GM20000 (cell line): ENCODE data around the gene PMEPA1.

Experiments used
- DNase-seq: peaks from one replicate; pipeline ENCODE4 v3.0.0; 2012; ENCODE audit warnings: low spot score
- TF ChIP-seq, protein P1 (sequence below): IDR thresholded peaks from 2 replicates; pipeline ENCODE4 v1.5.1; 2012; ENCODE audit warnings: mild to moderate bottlenecking, control low read depth; ENCODE audit errors: extremely low read depth, missing control alignments

Gene PMEPA1

DNA sequence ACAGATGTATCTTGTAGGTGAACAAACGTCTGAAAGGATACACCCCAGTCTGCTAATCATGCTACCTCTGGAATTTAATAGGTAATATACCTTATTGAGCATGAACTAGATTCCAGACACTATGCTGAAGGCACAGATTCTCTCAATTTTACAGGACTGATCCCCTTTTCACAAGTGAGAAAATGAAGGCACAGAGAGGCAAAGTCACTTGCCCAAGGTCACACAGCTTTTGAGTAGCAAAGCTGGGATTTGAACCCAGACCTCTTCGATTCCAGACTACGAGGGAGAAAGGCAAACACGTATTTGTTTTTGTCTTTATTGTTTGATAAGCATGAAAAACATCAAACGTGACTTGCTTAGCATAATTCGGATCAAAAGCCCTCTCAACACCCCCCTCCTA lies 34.4 kb upstream of the PMEPA1 start:
- no peak for DNase-seq
- TF ChIP-seq, protein P1, sequence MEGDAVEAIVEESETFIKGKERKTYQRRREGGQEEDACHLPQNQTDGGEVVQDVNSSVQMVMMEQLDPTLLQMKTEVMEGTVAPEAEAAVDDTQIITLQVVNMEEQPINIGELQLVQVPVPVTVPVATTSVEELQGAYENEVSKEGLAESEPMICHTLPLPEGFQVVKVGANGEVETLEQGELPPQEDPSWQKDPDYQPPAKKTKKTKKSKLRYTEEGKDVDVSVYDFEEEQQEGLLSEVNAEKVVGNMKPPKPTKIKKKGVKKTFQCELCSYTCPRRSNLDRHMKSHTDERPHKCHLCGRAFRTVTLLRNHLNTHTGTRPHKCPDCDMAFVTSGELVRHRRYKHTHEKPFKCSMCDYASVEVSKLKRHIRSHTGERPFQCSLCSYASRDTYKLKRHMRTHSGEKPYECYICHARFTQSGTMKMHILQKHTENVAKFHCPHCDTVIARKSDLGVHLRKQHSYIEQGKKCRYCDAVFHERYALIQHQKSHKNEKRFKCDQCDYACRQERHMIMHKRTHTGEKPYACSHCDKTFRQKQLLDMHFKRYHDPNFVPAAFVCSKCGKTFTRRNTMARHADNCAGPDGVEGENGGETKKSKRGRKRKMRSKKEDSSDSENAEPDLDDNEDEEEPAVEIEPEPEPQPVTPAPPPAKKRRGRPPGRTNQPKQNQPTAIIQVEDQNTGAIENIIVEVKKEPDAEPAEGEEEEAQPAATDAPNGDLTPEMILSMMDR, result no peak

DNA sequence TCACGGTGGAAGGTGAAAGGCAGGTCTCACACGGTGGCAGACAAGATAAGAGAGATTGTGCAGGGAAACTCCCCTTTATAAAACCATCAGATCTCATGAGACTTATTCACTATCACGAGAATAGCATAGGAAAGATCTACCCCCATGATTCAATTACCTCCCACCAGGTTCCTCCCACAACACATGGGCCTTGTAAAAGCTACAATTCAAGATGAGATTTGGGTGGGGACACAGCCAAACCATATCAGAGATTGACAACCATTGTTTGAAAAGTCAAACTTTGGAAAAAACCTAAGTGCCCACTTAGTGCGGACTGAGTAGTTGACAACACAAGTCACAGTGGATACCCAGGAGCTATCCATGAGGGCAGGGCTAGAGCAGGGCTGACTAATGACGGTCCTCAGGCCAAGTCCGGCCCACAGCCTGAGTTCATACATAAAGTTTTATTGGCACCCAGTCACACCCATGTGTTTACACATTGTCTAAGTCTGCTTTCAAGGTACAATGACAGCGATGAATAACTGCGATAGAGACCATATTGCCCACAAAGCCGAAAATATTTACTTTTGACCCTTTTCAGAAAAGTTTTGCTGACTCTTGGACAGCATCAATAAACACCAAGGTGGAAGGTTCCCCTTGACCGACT lies 33.8 kb upstream of the PMEPA1 start:
- DNase-seq, result no peak

DNA sequence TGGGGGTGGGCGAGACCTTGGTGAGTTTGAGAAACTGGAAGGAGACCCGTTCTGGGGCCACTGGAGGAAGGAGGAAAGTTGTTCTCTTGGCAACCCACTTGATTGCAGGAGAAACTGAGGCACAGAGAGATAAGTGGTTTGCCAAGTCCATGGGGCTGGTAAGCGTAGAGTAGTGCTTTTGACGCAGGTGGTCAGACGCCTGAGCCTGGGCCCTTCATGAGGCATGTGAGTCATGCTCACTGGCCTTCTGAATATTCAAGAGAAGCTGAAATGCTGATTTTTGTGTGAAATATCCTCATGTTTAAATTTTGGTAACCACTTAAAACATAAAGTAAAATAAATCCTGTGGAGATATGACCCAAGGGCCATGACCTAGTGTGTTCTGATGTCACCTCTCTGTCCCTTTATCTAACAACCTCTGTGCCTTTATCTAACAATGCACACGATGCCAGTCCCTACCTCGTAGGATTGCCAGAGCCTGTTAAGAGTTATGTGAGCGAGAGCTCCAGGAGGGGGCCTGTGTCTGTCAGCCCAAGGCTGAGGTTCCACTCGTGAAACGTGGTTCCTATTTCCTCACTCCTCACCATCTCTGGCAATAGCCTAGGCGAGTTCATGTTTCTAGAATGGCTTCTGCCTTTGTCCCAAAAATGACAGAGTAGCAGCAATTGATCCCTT lies 32.8 kb upstream of the PMEPA1 start:
- TF ChIP-seq, protein P1, result no peak
- DNase-seq, result no peak

More for the DNA sequence above, 33.8 kb upstream of the PMEPA1 start:
- TF ChIP-seq, protein P1, result no peak

DNA sequence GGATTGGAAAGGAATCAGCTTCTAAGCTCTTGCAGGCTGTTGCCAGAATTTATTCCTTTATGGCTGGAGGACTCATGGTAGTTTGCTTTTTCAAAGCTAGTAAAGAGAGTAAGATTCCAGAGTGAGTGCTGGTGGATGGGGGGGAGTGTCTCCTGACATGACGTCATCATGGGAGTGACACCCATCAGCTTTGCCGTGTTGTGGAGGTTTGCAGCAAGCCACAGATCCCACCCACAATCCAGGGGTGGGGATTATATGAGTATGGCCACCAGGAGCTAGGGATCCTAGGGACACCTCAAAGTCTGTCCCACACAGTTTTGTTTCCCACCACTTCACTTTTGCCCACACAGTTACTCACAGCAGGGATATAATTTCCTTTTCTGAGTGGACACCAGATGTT lies 28.7 kb upstream of the PMEPA1 start:
- TF ChIP-seq, protein P1, result no peak
- DNase-seq, result no peak

DNA sequence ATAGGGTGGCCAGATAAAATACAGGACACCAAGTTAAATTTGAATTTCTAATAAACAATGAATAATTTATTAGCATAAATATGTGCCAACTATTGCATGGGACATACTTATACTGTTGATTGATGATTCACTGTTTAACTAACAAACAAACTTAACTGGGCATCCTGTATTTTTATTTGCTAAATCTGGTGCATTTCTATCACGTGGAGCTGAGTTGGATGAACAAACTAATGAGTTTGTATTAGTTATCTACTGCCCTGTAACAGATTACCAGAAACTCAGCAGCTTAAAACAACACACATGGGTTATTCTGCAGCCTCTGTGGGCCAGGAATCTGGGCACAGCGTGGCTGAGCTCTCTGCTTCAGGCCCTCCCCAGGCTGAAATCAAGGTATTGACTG lies 28.2 kb upstream of the PMEPA1 start:
- no peak for DNase-seq
- TF ChIP-seq, protein P1, result no peak

DNA sequence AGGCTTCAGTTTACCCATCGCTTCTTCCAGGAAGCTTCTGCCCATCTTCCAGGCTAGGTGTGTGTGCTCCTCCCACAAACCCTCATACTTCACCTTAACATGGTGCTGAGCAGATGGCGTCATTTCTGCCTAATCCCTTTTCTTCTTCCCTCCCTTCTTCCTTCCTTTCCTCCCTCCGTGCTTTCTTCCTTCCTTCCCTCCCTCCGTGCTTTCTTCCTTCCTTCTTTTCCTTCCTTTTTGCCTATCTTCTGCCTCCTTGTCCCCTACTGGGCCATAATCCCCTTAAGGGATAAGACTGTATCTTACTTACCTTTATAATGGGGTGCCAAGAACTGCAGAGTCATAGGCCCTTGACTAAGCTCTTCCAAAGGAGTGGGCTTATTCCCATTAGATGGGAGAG lies 27.5 kb upstream of the PMEPA1 start:
- DNase-seq, result no peak
- TF ChIP-seq, protein P1, result no peak

DNA sequence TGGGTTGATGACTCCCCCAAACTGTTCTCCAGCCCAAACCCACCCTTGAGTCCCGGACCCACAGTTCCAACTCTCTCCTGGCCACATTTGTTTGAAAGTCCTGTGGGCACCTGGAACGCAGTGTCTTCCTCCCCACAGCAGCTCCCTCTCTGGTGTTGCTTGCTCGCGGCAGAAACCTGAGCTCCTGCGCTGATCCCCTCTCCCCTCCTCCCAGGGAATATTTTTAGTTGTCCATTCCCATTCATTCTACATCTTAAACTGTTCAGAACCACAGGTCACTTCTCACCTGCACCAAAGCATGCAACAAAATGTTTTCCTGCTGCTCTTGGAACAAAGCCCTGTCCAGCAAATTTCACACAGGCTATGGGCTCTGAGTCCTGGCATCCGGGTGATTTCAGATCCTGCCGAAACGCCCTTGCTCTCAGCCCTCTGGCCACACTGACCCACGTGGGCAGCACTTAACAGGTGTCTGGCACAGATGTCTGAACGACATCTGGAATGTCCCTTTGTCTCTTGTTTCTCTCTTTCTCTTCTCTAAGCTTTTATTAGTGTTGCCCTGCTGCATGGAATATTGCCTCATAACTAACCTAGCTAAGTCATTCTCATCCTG lies 27.0 kb upstream of the PMEPA1 start:
- no peak for DNase-seq
- TF ChIP-seq, protein P1, result no peak
